Stomach smooth muscle (tissue), 2 donors: ENCODE data around the gene ATE1.
A peak's percentile ranks its signal among the peaks of the same experiment; 100 is the strongest.

Source experiments
- H3K27ac ChIP-seq: one replicate; pipeline ENCODE4 v1.7.0; 2013; ENCODE audit warnings: mild to moderate bottlenecking, low read length, inconsistent platforms
- H3K27me3 ChIP-seq, 2 donors: one replicate each; pipeline ENCODE4 v1.7.0; 2013; ENCODE audit warnings: low read length in 2 of 2; ENCODE audit not compliant: insufficient read depth in 2 of 2, control insufficient read depth in 1 of 2
- H3K36me3 ChIP-seq, 2 donors: one replicate each; pipeline ENCODE4 v1.7.0; 2013; ENCODE audit warnings: low read length in 2 of 2; ENCODE audit not compliant: control insufficient read depth in 2 of 2, insufficient read depth in 2 of 2
- H3K4me1 ChIP-seq: one replicate; pipeline ENCODE4 v1.7.0; 2013; ENCODE audit warnings: low read length; ENCODE audit not compliant: control insufficient read depth, insufficient read depth
- H3K4me3 ChIP-seq, 2 donors: one replicate each; pipeline ENCODE4 v1.7.0; 2013; ENCODE audit warnings: low read length in 2 of 2
- H3K9ac ChIP-seq, 2 donors: one replicate each; pipeline ENCODE4 v1.7.0; 2013; ENCODE audit warnings: low read length in 2 of 2, mild to moderate bottlenecking in 1 of 2
- H3K9me3 ChIP-seq, 2 donors: one replicate each; pipeline ENCODE4 v1.7.0; 2013; ENCODE audit warnings: low read length in 2 of 2; ENCODE audit not compliant: control insufficient read depth in 2 of 2
- donor health status: healthy.
- donor health status: Pancreatic carcinoma.

Gene ATE1

DNA sequence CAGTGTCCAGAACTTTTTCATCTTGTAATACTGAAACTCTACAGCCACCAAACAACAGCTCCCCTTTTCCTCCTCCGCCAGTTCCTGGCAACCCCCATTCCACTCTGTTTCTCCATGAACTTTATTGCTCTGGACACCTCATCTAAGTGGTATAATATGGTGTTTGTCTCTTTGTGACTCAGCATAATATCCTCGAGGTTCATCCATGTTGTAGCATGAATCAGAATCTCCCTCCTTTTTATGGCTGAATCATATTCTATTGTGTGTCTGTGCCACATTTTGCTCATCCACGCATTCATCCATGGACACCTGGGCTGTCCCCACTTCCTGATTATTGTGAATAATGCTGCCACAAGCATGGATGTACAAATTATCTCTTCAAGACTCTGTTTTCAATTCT lies 205.2 kb downstream of the ATE1 start:
- H3K27me3 ChIP-seq, result no peaks in the 10 kb centered on the region
- no peak overlapping the region for H3K27ac ChIP-seq
- H3K4me1 ChIP-seq, result no peaks in the 10 kb centered on the region
- no peaks in the 10 kb centered on the region for H3K9me3 ChIP-seq
- no peak overlapping the region for H3K4me3 ChIP-seq
- no peak overlapping the region for H3K9ac ChIP-seq
- no peaks in the 10 kb centered on the region for H3K36me3 ChIP-seq

DNA sequence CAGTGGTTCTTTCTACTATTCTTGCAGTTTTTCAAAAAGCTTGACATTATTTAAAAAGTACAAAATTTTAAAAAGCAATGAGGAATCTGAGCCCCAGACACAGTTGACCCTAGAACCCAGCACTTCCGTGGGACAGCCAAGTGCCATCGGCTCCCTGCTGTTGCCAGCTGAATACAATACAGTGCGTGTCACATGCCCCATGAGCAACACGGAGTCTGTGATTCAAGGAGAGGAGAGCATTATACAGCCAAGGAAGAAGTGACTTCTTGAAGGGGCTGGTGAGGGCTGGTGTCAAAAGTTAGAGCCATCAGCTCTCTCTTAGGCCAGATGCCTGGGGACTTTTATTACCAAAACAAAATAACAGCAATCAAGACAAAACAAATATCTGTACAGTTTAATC lies 206.6 kb downstream of the ATE1 start:
- Histone ChIP-seq H3K36me3 (no peaks in the 10 kb centered on the region), H3K4me3 (no peak overlapping the region), H3K4me1 (no peaks in the 10 kb centered on the region), H3K27me3 (no peaks in the 10 kb centered on the region), H3K9ac (no peak overlapping the region), H3K9me3 (no peaks in the 10 kb centered on the region), H3K27ac (no peak overlapping the region)

DNA sequence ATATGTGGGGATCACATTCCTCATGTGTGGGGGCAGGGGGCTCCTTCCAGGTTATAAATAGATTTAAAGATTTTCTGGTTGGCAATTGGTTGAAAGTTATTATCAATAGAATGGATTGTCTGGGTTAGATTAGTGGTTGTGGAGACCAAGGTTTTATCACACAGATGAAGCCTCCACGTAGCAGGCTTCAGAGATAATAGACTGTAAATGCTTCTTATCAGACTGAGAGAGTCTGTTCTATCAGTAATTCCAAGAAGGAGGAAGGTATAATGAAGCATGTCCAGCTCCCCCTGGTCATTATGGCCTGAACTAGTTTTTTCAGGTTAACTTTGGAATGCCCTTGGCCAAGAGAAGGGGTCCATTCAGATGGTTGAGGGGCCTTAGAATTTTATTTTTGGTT lies 211.9 kb downstream of the ATE1 start:
- H3K27me3 ChIP-seq, result no peaks in the 10 kb centered on the region
- no peak overlapping the region for H3K4me3 ChIP-seq
- no peak overlapping the region for H3K27ac ChIP-seq
- no peaks in the 10 kb centered on the region for H3K4me1 ChIP-seq
- no peaks in the 10 kb centered on the region for H3K36me3 ChIP-seq
- no peak overlapping the region for H3K9ac ChIP-seq
- peaks cover 0 to 7% of the 10 kb centered on the region in 2 donors for H3K9me3 ChIP-seq

- H3K27me3 ChIP-seq, result no peaks in the 10 kb centered on the region
- peaks cover 0 to 7% of the 10 kb centered on the region in 2 donors for H3K9me3 ChIP-seq
- no peak overlapping the region for H3K27ac ChIP-seq
- no peaks in the 10 kb centered on the region for H3K36me3 ChIP-seq
- H3K9ac ChIP-seq, result no peak overlapping the region
- no peaks in the 10 kb centered on the region for H3K4me1 ChIP-seq
- H3K4me3 ChIP-seq, result no peak overlapping the region
These were observed 212.8 kb downstream of the ATE1 start for GRCh38 chr10:121715076-121715475.

DNA sequence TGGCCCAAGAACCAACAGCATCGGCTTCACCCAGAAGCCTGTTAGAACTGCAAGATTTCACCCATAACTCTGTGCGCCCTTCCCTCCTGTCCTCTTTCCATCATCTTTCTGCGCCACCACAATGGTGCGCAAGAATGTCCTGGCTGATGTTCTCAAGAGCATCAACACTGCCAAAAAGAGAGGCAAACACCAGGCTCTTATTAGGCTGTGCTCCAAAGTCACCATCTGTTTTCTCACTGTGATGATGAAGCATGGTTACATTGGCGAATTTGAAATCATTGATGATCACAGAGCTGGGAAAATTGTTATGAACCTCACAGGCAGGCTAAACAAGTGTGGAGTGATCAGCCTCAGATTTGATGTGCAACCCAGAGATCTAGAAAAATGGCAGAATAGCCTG lies 214.3 kb downstream of the ATE1 start:
- no peak overlapping the region for H3K9ac ChIP-seq

GRCh38 chr10:121710971-121711370 lies 216.9 kb downstream of the ATE1 start:
- Histone ChIP-seq H3K4me3 (no peak overlapping the region), H3K36me3 (no peaks in the 10 kb centered on the region), H3K9me3 (peaks cover 0 to 7% of the 10 kb centered on the region in 2 donors), H3K4me1 (no peaks in the 10 kb centered on the region), H3K27ac (no peak overlapping the region), H3K9ac (no peak overlapping the region), H3K27me3 (no peaks in the 10 kb centered on the region)

More for the DNA sequence above, 214.3 kb downstream of the ATE1 start:
- Histone ChIP-seq H3K36me3 (no peaks in the 10 kb centered on the region), H3K4me1 (no peaks in the 10 kb centered on the region), H3K9me3 (peaks cover 0 to 7% of the 10 kb centered on the region in 2 donors), H3K27ac (no peak overlapping the region), H3K27me3 (no peaks in the 10 kb centered on the region), H3K4me3 (no peak overlapping the region)

DNA sequence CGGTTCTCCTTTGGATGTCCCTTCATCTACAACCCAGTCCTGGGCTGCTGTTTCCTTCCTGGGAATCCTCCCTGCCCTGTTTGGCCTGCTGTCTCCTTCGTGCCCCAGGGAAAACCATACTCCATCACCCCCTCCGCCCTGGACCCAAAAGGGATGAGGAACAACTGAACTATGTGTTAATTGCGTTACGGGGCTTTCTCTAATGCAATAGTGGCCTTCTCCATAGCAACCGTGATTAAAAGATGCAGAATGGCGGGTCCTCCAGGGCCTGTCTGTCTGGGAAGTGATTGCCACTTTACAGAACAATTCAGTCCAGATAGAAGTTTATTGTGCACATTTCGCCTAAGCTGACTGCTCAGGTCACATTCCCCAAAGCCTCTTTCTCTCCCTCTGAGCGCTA lies 217.6 kb downstream of the ATE1 start:
- Histone ChIP-seq H3K9ac (no peak overlapping the region), H3K27me3 (no peaks in the 10 kb centered on the region), H3K36me3 (no peaks in the 10 kb centered on the region), H3K4me1 (no peaks in the 10 kb centered on the region), H3K4me3 (no peak overlapping the region), H3K27ac (no peak overlapping the region), H3K9me3 (peaks cover 0 to 7% of the 10 kb centered on the region in 2 donors)

GRCh38 chr10:121709675-121710073 lies 218.2 kb downstream of the ATE1 start:
- Histone ChIP-seq H3K27me3 (no peaks in the 10 kb centered on the region), H3K9ac (no peak overlapping the region), H3K4me3 (no peak overlapping the region), H3K4me1 (no peaks in the 10 kb centered on the region), H3K9me3 (peaks cover 0 to 7% of the 10 kb centered on the region in 2 donors), H3K36me3 (no peaks in the 10 kb centered on the region), H3K27ac (no peak overlapping the region)

DNA sequence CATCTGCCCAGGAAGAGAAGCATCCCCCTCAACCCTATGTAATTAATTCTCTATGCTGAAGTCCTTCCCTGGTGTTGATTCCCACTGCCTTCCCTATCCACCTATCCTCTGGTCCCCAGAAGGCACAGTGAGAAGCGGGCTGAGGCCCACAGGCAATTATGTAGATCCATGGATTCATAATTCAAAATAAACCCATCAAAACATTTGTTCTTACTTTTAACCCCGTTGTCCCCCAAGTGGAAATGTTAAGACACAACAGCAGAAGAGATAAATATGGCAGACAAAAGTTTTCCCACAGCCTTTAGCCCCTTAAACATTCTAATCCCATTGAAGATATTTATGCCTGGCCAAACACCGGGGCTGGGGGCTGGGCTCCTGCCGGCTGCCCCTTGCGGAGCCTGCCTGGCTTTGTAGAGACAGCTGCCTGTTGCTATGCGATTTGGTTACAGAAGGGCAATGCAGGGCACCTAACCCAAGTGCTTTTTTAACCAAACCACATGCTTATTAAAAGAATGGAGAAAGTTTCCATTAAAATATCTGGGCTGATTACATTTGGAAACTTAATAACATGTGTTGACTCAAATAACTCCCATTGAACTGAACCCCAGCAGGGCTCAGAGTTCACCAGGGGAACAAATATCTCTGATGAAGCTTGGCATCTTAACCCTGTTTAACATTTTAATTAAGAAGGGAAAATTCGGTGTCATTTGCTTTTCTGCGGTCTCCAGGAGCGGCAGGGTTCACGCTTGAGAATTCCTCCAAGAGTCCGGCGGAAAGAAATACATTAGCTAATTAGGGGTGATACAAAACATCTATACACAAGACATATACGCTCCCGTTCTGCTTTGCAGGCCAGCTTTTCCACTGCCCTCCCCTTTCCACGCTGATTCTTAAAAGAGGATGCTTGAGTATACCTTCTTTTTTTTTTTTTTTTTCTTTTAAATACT lies 218.8 kb downstream of the ATE1 start:
- Histone ChIP-seq H3K4me3 (no peak overlapping the region), H3K9ac (no peak overlapping the region), H3K27me3 (no peaks in the 10 kb centered on the region), H3K36me3 (no peaks in the 10 kb centered on the region), H3K9me3 (peaks cover 0 to 3% of the 10 kb centered on the region in 2 donors), H3K27ac (no peak overlapping the region), H3K4me1 (no peaks in the 10 kb centered on the region)

- Histone ChIP-seq H3K9ac (no peak overlapping the region), H3K27ac (peak overlapping the region; percentile 24), H3K36me3 (no peaks in the 10 kb centered on the region), H3K9me3 (no peaks in the 10 kb centered on the region), H3K4me3 (peak overlapping the region in 1 of 2 donors; percentile 15), H3K27me3 (no peaks in the 10 kb centered on the region), H3K4me1 (peaks cover 10% of the 10 kb centered on the region)
These were observed 225.2 kb downstream of the ATE1 start for GRCh38 chr10:121702351-121703320.
